Measurements from ENCODE around the gene RASL12.
"Not testable (repeated sequence)": the region's sequence is repeated elsewhere in the genome, so short reads cannot be mapped to it uniquely, and the experiment has no call there.

The RASL12 gene

GRCh38 chr15:65028921-65029735 is 38.7 kb downstream of the RASL12 start, which contains the start of gene MTFMT:
Gene MTFMT, minus strand, starts transcription at chr15:65029639. Its CDS starts 26 bp downstream, at chr15:65029613.
- Mint-ChIP-seq H3K36me3 (peaks cover 18% of the 10 kb centered on the region), H3K27ac (peak within 1 kb of the TSS; percentile 79), H3K4me1 (peaks cover 26% of the 10 kb centered on the region), H3K9me3 (no peaks in the 10 kb centered on the region), H3K4me3 (peak within 1 kb of the TSS; percentile 87), H3K27me3 (peaks cover 24% of the 10 kb centered on the region)
- peak; percentile 96 for DNase-seq
- CTCF ChIA-PET, result no interaction called here

DNA sequence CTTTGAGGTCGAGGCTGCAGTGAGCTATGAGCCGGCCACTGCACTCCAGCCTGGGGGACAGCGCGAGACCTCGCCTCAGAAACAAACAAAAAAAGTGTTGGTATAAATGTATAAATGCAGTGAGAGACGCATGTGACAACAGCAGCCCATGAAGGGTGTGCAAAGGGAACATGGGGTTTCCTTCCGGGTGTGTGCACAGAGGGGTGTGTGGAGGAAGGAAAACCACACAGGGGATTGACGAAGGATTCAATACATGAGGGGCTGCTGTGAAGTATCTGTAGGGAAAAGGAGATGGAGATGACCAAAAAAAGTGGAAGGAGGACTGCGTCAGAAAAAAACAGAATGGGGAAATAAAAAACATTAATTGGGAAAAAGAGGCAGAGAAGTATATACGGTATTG is 39.5 kb downstream of the RASL12 start:
- peaks cover 19% of the 10 kb centered on the region for H3K36me3 Mint-ChIP-seq
- peaks cover 22% of the 10 kb centered on the region for H3K4me1 Mint-ChIP-seq
- H3K27ac Mint-ChIP-seq, result peak overlapping the region; percentile 79
- peak overlapping the region; percentile 87 for H3K4me3 Mint-ChIP-seq
- CTCF ChIA-PET, result no interaction called here
- H3K27me3 Mint-ChIP-seq, result peaks cover 23% of the 10 kb centered on the region
- no peaks in the 10 kb centered on the region for H3K9me3 Mint-ChIP-seq
- DNase-seq, result peak; percentile 37

DNA sequence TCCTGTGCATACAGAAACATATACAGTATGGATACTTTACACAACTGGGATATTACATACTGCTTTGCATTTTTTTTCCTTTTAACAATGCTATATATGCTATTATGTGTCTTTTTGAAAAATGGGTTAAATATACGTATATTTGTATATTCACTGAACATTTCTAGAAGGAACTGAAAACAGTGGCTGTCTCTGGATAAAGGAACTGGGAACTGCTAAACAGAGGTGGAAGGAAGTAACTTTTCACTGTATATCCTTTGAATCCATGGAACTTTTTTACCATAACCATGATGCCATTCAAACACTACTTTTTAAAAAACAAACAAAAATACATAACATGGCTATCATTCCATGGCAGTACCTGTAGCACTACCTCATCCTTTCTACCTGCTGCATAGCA is 40.2 kb downstream of the RASL12 start:
- CTCF ChIA-PET, result interaction anchor here (0.7 kb wide), 1 partner anchor 357 kb away, joined by 3 read pairs; no protein-coding TSS in a partner anchor
- Mint-ChIP-seq H3K4me1 (peaks cover 19% of the 10 kb centered on the region), H3K9me3 (no peaks in the 10 kb centered on the region), H3K27ac (no peak overlapping the region), H3K4me3 (peak overlapping the region; percentile 87), H3K36me3 (peaks cover 21% of the 10 kb centered on the region), H3K27me3 (peaks cover 18% of the 10 kb centered on the region)
- no peak for DNase-seq

DNA sequence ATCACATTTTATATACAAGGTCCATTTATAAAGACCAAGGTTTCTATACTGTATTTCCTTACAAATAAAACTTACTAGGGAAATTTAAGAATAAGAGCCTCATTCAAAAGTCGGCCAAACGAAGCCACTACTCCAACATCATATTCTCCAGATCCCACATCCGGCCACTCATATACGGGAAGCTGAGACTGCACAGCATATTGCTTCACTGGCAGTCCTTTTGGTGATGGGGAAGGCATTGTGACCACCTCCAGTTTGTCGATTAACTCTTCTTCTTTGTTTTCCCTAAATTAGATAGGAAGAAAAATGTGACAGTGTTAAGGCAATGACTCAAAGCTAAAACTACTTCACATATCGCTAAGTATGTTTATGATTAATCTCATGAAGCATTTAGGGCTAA is 41.0 kb downstream of the RASL12 start:
- DNase-seq, result no peak
- CTCF ChIA-PET, result interaction anchor here (0.7 kb wide), 1 partner anchor 358 kb away, joined by 3 read pairs; no protein-coding TSS in a partner anchor
- Mint-ChIP-seq H3K27ac (no peak overlapping the region), H3K27me3 (peaks cover 13% of the 10 kb centered on the region), H3K36me3 (peaks cover 21% of the 10 kb centered on the region), H3K4me1 (peaks cover 17% of the 10 kb centered on the region), H3K4me3 (no peak overlapping the region), H3K9me3 (no peaks in the 10 kb centered on the region)

GRCh38 chr15:65021488-65021887 is 46.3 kb downstream of the RASL12 start:
- Mint-ChIP-seq H3K4me1 (no peaks in the 10 kb centered on the region), H3K27ac (no peak overlapping the region), H3K9me3 (no peaks in the 10 kb centered on the region), H3K36me3 (peaks cover 38% of the 10 kb centered on the region), H3K27me3 (no peaks in the 10 kb centered on the region), H3K4me3 (no peak overlapping the region)
- CTCF ChIA-PET, result no interaction called here
- DNase-seq, result no peak

DNA sequence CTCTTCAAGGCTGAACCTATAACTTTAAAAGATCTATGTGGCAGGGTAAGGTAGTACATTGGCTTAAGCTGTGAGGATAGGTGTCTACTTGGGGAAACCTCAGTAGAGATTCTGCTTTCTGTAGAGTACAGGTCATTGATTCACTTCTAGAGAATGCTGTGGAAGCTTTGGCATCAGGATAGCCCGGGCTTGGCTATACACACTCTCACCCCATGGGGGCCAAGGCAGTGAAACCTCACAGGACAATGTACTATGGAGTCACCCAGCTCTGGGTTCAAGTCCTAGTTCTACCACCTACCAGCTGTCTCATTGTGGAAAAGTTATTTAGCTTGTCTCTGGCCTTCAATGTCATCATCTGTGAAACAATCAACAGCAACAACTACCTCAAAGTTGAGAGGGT is 47.4 kb downstream of the RASL12 start:
- no peak for DNase-seq
- CTCF ChIA-PET, result interaction anchor here (0.7 kb wide), 1 partner anchor 144 kb away, joined by 3 read pairs; no protein-coding TSS in a partner anchor
- H3K27me3 Mint-ChIP-seq, result no peaks in the 10 kb centered on the region
- no peaks in the 10 kb centered on the region for H3K4me1 Mint-ChIP-seq
- no peak overlapping the region for H3K4me3 Mint-ChIP-seq
- peaks cover 34% of the 10 kb centered on the region for H3K36me3 Mint-ChIP-seq
- H3K27ac Mint-ChIP-seq, result no peak overlapping the region
- no peaks in the 10 kb centered on the region for H3K9me3 Mint-ChIP-seq

DNA sequence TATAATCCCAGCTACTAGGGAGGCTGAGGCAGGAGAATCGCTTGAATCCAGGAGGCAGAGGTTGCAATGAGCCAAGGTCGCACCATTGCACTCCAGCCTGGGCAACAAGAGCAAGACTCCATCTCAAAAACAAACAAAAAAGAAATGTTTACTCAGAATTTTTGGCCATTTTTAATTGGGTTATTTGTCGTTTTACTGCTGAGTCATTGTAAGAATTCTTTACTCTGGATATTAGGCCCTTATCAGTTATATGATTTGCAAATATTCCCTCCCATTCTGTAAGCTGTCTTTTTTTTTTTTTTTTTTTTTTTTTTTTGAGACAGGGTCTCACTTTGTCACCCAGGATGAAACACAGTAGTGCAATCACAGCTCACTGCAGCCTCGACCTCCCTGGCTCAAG is 56.6 kb downstream of the RASL12 start:
- H3K27ac Mint-ChIP-seq, CTCF ChIA-PET: not testable (repeated sequence)

GRCh38 chr15:65008983-65009382 is 58.8 kb downstream of the RASL12 start:
- peaks cover 31% of the 10 kb centered on the region for H3K36me3 Mint-ChIP-seq
- no peak for DNase-seq
- H3K27ac Mint-ChIP-seq, result no peak overlapping the region
- no peaks in the 10 kb centered on the region for H3K27me3 Mint-ChIP-seq
- H3K4me3 Mint-ChIP-seq, result no peak overlapping the region
- H3K4me1 Mint-ChIP-seq, result no peaks in the 10 kb centered on the region
- H3K9me3 Mint-ChIP-seq, result peaks cover 10% of the 10 kb centered on the region
- CTCF ChIA-PET, result interaction anchor here (0.6 to 2.5 kb wide), 4 partner anchors 28 to 278 kb away, joined by 3 to 6 read pairs (median 4); no protein-coding TSS in a partner anchor

More for the DNA sequence above, 56.6 kb downstream of the RASL12 start:
- not testable (repeated sequence) for H3K27me3 Mint-ChIP-seq, DNase-seq, H3K4me1 Mint-ChIP-seq, H3K4me3 Mint-ChIP-seq
- Mint-ChIP-seq H3K36me3 (peaks cover 39% of the 10 kb centered on the region), H3K9me3 (peaks cover 11% of the 10 kb centered on the region)

DNA sequence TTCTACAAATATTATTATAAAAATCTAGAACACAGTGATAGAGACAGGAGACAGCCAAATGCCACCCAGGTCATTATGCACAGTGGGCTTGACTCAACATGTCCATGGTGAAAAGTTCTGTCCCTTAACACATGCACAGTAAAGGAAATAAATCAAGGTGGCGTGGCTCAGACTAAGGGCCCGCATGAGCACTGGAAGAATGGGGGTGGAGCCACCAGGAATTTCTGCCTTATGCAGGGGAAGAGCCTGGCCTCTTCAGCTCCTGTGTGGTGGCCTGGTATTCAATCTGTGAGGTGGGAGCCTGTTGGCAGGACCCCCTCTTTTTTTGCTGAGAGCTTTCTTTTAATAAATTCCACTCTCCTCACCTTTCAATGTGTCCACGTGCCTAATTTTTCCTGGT is 60.9 kb downstream of the RASL12 start:
- no peak for DNase-seq
- Mint-ChIP-seq H3K36me3 (peaks cover 21% of the 10 kb centered on the region), H3K27ac (no peak overlapping the region), H3K27me3 (no peaks in the 10 kb centered on the region), H3K4me3 (no peak overlapping the region), H3K4me1 (no peaks in the 10 kb centered on the region), H3K9me3 (no peaks in the 10 kb centered on the region)
- CTCF ChIA-PET, result no interaction called here

DNA sequence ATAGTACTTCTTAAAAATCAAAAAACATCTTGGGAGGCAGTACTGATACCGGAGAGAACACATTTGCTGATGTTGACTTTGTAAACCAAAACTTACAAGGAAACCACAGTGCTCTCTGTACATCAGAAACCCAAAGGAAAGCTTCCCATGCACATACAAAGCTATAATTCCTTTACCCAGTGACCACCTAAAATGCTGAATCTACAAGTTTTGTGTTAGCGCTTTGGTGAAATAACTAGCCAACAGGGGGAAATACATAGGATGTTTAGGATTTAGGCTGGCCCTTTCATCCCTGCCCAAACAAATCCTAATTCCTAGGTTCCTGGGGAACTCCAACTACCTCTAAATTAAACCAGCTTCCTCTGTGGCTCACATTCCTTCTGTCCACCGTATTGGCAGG is 62.8 kb downstream of the RASL12 start:
- Mint-ChIP-seq H3K4me3 (no peak overlapping the region), H3K27ac (no peak overlapping the region), H3K27me3 (no peaks in the 10 kb centered on the region), H3K9me3 (no peaks in the 10 kb centered on the region), H3K4me1 (no peaks in the 10 kb centered on the region), H3K36me3 (peaks cover 14% of the 10 kb centered on the region)
- no peak for DNase-seq
- CTCF ChIA-PET, result no interaction called here
